PFSK-1 (cell line): ENCODE measurements around the gene FYCO1.

Source experiments
- FOXP2 ChIP-seq: optimal IDR thresholded peaks from 2 replicates; pipeline ENCODE3; 2011; ENCODE audit warnings: borderline replicate concordance, control low read depth, inconsistent platforms; ENCODE audit not compliant: insufficient read depth; ENCODE audit errors: extremely low read length, extremely low read depth
- POLR2AphosphoS5 ChIP-seq: IDR thresholded peaks from 2 replicates; pipeline ENCODE4 v1.6.1; 2012; ENCODE audit warnings: low read depth, mild to moderate bottlenecking, control low read depth, low read length, moderate library complexity
- REST ChIP-seq, 2 experiments: IDR thresholded peaks; 2 replicates each; pipeline versions ENCODE4 v1.6.1 to v1.8.0; 2011 to 2012; ENCODE audit warnings: low read depth in 2 of 2, low read length in 2 of 2, control low read depth in 1 of 2, inconsistent platforms in 1 of 2, mild to moderate bottlenecking in 1 of 2, moderate library complexity in 1 of 2; ENCODE audit not compliant: insufficient read depth in 1 of 2
- SIN3A ChIP-seq: IDR thresholded peaks from 2 replicates; pipeline ENCODE4 v1.6.1; 2012; ENCODE audit warnings: mild to moderate bottlenecking, low read length, moderate library complexity, borderline replicate concordance; ENCODE audit not compliant: insufficient read depth
- TAF1 ChIP-seq: IDR thresholded peaks from 2 replicates; pipeline ENCODE4 v1.6.1; 2012; ENCODE audit warnings: low read length, control low read depth, borderline replicate concordance; ENCODE audit not compliant: insufficient read depth

FYCO1 gene

GRCh38 chr3:46025139-46025538 lies 29.5 kb upstream of the FYCO1 start:
- TF ChIP-seq FOXP2 (no peak), REST (IDR thresholded peaks at IDR 0.05; ENCODE audit: insufficient read depth in 1 of 2, low read depth in 2 of 2, low read length in 2 of 2) (no peak), POLR2AphosphoS5 (no peak), TAF1 (no peak), SIN3A (no peak)

GRCh38 chr3:46024131-46024530 lies 28.5 kb upstream of the FYCO1 start:
- no peak for TF ChIP-seq SIN3A
- no peak for TF ChIP-seq TAF1
- TF ChIP-seq REST (IDR thresholded peaks at IDR 0.05; ENCODE audit: insufficient read depth in 1 of 2, low read depth in 2 of 2, low read length in 2 of 2), result no peak
- TF ChIP-seq FOXP2, result no peak
- TF ChIP-seq POLR2AphosphoS5, result no peak

GRCh38 chr3:46022909-46023785 lies 27.5 kb upstream of the FYCO1 start:
- TF ChIP-seq FOXP2, result no peak
- TF ChIP-seq POLR2AphosphoS5, result no peak
- TF ChIP-seq REST (IDR thresholded peaks at IDR 0.05; ENCODE audit: insufficient read depth in 1 of 2, low read depth in 2 of 2, low read length in 2 of 2), result no peak
- TF ChIP-seq TAF1, result no peak
- no peak for TF ChIP-seq SIN3A

- TF ChIP-seq SIN3A, result no peak
- TF ChIP-seq TAF1, result no peak
- TF ChIP-seq POLR2AphosphoS5, result no peak
These were observed 25.9 kb upstream of the FYCO1 start for GRCh38 chr3:46021516-46021915.

- TF ChIP-seq POLR2AphosphoS5 (no peak), FOXP2 (no peak), SIN3A (no peak), REST (IDR thresholded peaks at IDR 0.05; ENCODE audit: insufficient read depth in 1 of 2, low read depth in 2 of 2, low read length in 2 of 2) (no peak)
These were observed 25.3 kb upstream of the FYCO1 start for GRCh38 chr3:46020766-46021510.
